Activated T-cell treated with anti-CD3 and anti-CD28 coated beads, Interleukin-2, amount 50 U/mL, for 4 hours (primary cell): ENCODE results near the gene CLDN19. TPM values are rescaled to one million over a fixed set of nuclear protein-coding genes. Genes with fewer than 3 reads are reported as not detected.

Experiments
- ATAC-seq, 2 donors: fragments of 200-7000 bp; cut with Tn5 transposase; one replicate each; pipeline ENCODE4 v1.10.0; 2021
- DNase-seq: peaks from one replicate; pipeline ENCODE4 v3.0.0-alpha.2; 2020
- H3K27me3 Mint-ChIP-seq: one replicate; pipeline ENCODE4 v1.8.0; 2021; ENCODE audit warnings: low read depth, mixed read lengths
- H3K36me3 Mint-ChIP-seq: one replicate; pipeline ENCODE4 v1.8.0; 2022; ENCODE audit warnings: mixed read lengths; ENCODE audit not compliant: insufficient read depth
- H3K4me1 Mint-ChIP-seq: one replicate; pipeline ENCODE4 v1.8.0; 2021; ENCODE audit warnings: low read depth, mixed read lengths
- H3K4me3 Mint-ChIP-seq: one replicate; pipeline ENCODE4 v1.8.0; 2021; ENCODE audit warnings: mild to moderate bottlenecking, moderate library complexity, mixed read lengths
- H3K9me3 Mint-ChIP-seq: one replicate; pipeline ENCODE4 v1.8.0; 2021; ENCODE audit warnings: mixed read lengths
- total RNA-seq, 3 donors: library from RNA; stranded (reverse); gene quantifications; one replicate each; pipeline ENCODE4 v1.2.1, GENCODE V29; 2021

Gene CLDN19
- total RNA-seq, 3 donors from 2014 or later = not detected

GRCh38 chr1:42684139-42684538 is 55.9 kb downstream of the CLDN19 start:
- Mint-ChIP-seq H3K4me1 (peaks cover 65% of the 10 kb centered on the region), H3K36me3 (peaks cover 41% of the 10 kb centered on the region), H3K27me3 (no peaks in the 10 kb centered on the region), H3K4me3 (peak overlapping the region; percentile 93), H3K9me3 (no peaks in the 10 kb centered on the region)
- no peak for DNase-seq
- ATAC-seq = no peak

Other genes with a start within 250 kb of the CLDN19 start
- gene PPIH, start 81.8 kb downstream of the CLDN19 start, total RNA-seq = 100 to 1,000 TPM in 2 of 3 donors, 10 to 100 TPM in 1; 97.4 to 122 (median 117) TPM
- gene YBX1, start 57.8 kb downstream of the CLDN19 start, total RNA-seq = 1,000 to 10,000 TPM; 1,281 to 1,520 (median 1,366) TPM
- 10 to 100 TPM; 40.4 to 44.7 (median 41.6) TPM for gene P3H1, start 26.8 kb upstream of the CLDN19 start, total RNA-seq
- gene C1orf50, start 27.0 kb upstream of the CLDN19 start, total RNA-seq = 1 to 10 TPM; 4.5 to 7.9 (median 5.0) TPM
- gene TMEM269, start 44.8 kb upstream of the CLDN19 start, total RNA-seq = under 1 TPM in 2 of 3 donors, not detected in 1; 0.10 to 0.24 TPM
- gene ERMAP, start 76.9 kb upstream of the CLDN19 start, total RNA-seq = 1 to 10 TPM; 1.8 to 2.4 (median 2.1) TPM
- gene SVBP, start 77.2 kb upstream of the CLDN19 start, total RNA-seq = 10 to 100 TPM in 2 of 3 donors, 1 to 10 TPM in 1; 9.2 to 10.7 (median 10.2) TPM
- 1 to 10 TPM; 5.5 to 6.5 (median 5.9) TPM for gene ZNF691, start 106.4 kb upstream of the CLDN19 start, total RNA-seq
- gene SLC2A1, start 218.6 kb upstream of the CLDN19 start, total RNA-seq = 100 to 1,000 TPM; 135 to 141 (median 140) TPM